Bronchial epithelial cell (primary cell): ENCODE data around the gene FAM13A. TPM values are rescaled to one million over a fixed set of nuclear protein-coding genes. Genes with fewer than 3 reads are reported as not detected.

Source experiments
- DNase-seq: peaks from one replicate; pipeline ENCODE4 v3.0.0-alpha.2; 2010; ENCODE audit warnings: low read depth
- FAIRE-seq: peaks from 2 replicates; lab custom pipeline; 2011; peaks lifted over from hg19 to GRCh38; lab: Jason Lieb, UNC
- H3K27me3 ChIP-seq: 2 replicates; pipeline ENCODE4 v1.5.1; 2011; ENCODE audit warnings: low read length; ENCODE audit not compliant: control insufficient read depth, insufficient read depth
- H3K36me3 ChIP-seq: 2 replicates; pipeline ENCODE4 v1.5.1; 2011; ENCODE audit warnings: low read length; ENCODE audit not compliant: control insufficient read depth, insufficient read depth
- H3K4me3 ChIP-seq: 2 replicates; pipeline ENCODE4 v1.5.1; 2011; ENCODE audit warnings: mild to moderate bottlenecking, low read depth, low read length, control low read depth
- CTCF ChIP-seq: IDR thresholded peaks from 2 replicates; pipeline ENCODE4 v1.5.1; 2011; ENCODE audit warnings: mild to moderate bottlenecking, moderate library complexity, low read length, control low read depth, inconsistent platforms; ENCODE audit not compliant: insufficient read depth, severe bottlenecking
- total RNA-seq: library from RNA; depleted of rRNA; stranded (reverse); fragments of >200 nt; gene quantifications from 2 replicates; pipeline ENCODE4 v1.2.1, GENCODE V29; 2014

The FAM13A gene
- 5.8 and 6.0 TPM in 2 replicates for total RNA-seq

DNA sequence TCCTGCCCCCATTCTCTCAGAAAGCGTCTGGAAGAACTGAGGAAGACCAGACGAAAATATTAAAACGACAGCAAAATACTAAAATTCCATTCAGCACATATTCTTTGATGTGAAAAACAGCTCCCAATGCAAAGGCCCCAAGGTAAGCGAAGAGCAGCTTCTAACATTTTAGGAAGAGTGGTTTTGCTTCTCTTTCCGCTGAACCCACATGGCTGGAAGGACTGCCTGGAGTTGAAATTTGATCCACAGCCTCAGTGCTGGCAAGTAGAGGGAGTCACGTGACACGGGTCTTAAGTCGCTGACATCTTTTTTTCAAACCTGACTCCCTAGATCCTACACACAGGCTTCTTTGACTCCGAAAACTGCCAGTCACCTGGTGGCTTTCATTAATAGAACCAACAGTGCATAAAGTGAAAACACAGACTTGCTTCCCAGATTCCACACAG is at the start of gene FAM13A:
TSS of gene FAM13A (minus strand) at position 233 of the 446 bp plus-strand sequence. CDS start at position 12, 221 bp downstream.
- DNase-seq (peak; percentile 95), FAIRE-seq (peak; percentile 75)
- Histone ChIP-seq H3K27me3 (no peaks in the 10 kb centered on the region), H3K4me3 (peak within 1 kb of the TSS; percentile 25), H3K36me3 (no peaks in the 10 kb centered on the region)
- TF ChIP-seq CTCF, result no peak

GRCh38 chr4:89105726-89106125 is 48.7 kb upstream of the FAM13A start:
- TF ChIP-seq CTCF, result no peak
- no peak for DNase-seq
- no peaks in the 10 kb centered on the region for H3K36me3 ChIP-seq
- no peak for FAIRE-seq
- H3K4me3 ChIP-seq, result no peak overlapping the region
- peaks cover 2% of the 10 kb centered on the region for H3K27me3 ChIP-seq

- Histone ChIP-seq H3K27me3 (no peaks in the 10 kb centered on the region), H3K4me3 (no peak overlapping the region), H3K36me3 (no peaks in the 10 kb centered on the region)
- FAIRE-seq, result no peak
- TF ChIP-seq CTCF, result no peak
- peak; percentile 28 for DNase-seq
Observed at GRCh38 chr4:89101256-89102161, 44.5 kb upstream of the FAM13A start.

DNA sequence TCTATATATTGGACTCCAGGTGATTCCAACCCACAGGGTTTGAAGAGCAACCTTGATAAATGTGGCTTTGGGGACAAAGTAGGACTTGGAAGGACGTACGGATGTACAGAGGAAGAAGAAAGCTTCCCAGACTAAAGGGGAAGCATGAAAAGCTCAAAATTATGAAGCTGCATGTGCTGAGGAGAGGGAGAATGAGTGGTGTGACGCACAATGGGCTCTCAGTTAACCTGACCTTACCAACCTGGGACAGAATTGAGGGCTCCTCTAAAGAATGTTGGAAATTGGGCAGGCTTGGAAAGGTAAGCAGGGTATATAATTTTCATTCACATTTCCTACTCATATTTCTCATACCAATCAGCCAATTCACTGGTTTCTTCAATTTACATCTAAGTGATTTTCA is 43.9 kb upstream of the FAM13A start:
- no peak for TF ChIP-seq CTCF
- no peak for FAIRE-seq
- no peaks in the 10 kb centered on the region for H3K36me3 ChIP-seq
- H3K27me3 ChIP-seq, result no peaks in the 10 kb centered on the region
- no peak overlapping the region for H3K4me3 ChIP-seq
- DNase-seq, result no peak

- Histone ChIP-seq H3K36me3 (no peaks in the 10 kb centered on the region), H3K27me3 (no peaks in the 10 kb centered on the region), H3K4me3 (no peak overlapping the region)
- no peak for TF ChIP-seq CTCF
- FAIRE-seq, result no peak
- no peak for DNase-seq
Observed at GRCh38 chr4:89099471-89099870, 42.5 kb upstream of the FAM13A start.
